ENCODE results near the gene SOS1. TPM values are rescaled to one million over a fixed set of nuclear protein-coding genes. Genes with fewer than 3 reads are reported as not detected.
A peak's percentile ranks its signal among the peaks of the same experiment; 100 is the strongest.
"Not testable (repeated sequence)": the region's sequence is repeated elsewhere in the genome, so short reads cannot be mapped to it uniquely, and the experiment has no call there.

The SOS1 gene
- total RNA-seq, 1 donor from 2014 or later = 28.5 TPM

- no peaks in the 10 kb centered on the region for H3K79me2 ChIP-seq (ENCODE audit: low read depth)
- DNase-seq (ENCODE audit: low spot score) = peak; percentile 3
- no peak overlapping the region for H2AFZ ChIP-seq (replicated peaks)
- no peaks in the 10 kb centered on the region for H3K4me1 ChIP-seq
- H3K9ac ChIP-seq = no peak overlapping the region
- no peak for TF ChIP-seq EZH2 (IDR thresholded peaks at IDR 0.05)
- TF ChIP-seq CTCF (IDR thresholded peaks at IDR 0.05) = no peak
- TF ChIP-seq EZH2phosphoT487 (IDR thresholded peaks at IDR 0.05) = no peak
- no peaks in the 10 kb centered on the region for H3F3A ChIP-seq (ENCODE audit: low read depth)
- Mint-ChIP-seq H3K4me3 (no peak overlapping the region), H3K36me3 (no peaks in the 10 kb centered on the region), H3K9me3 (no peaks in the 10 kb centered on the region), H3K27me3 (ENCODE audit: insufficient read depth, low read depth) (peaks cover 2% of the 10 kb centered on the region), H3K4me1 (no peaks in the 10 kb centered on the region), H3K27ac (no peak overlapping the region)
- H3K27ac ChIP-seq = no peak overlapping the region
- H3K27me3 ChIP-seq = no peaks in the 10 kb centered on the region
- no peak overlapping the region for H3K4me3 ChIP-seq
- H3K36me3 ChIP-seq = no peaks in the 10 kb centered on the region
- no peak overlapping the region for H3K4me2 ChIP-seq
- H3K9me3 ChIP-seq (ENCODE audit: low read depth) = no peaks in the 10 kb centered on the region
- H4K20me1 ChIP-seq (ENCODE audit: low read depth) = no peaks in the 10 kb centered on the region
Measured at GRCh38 chr2:39141334-39142271, 20.8 kb upstream of the SOS1 start.

- not testable (repeated sequence) for H3K27ac ChIP-seq; H3K9me3 Mint-ChIP-seq; H3K27me3 Mint-ChIP-seq (ENCODE audit: insufficient read depth, low read depth)
Measured at GRCh38 chr2:39140948-39141333, 20.1 kb upstream of the SOS1 start.

GRCh38 chr2:39140322-39140847 lies 19.5 kb upstream of the SOS1 start:
- Mint-ChIP-seq H3K36me3 (no peaks in the 10 kb centered on the region), H3K9me3 (peaks cover 2% of the 10 kb centered on the region), H3K27ac (no peak overlapping the region), H3K27me3 (ENCODE audit: insufficient read depth, low read depth) (peaks cover 5% of the 10 kb centered on the region), H3K4me1 (peaks cover 2% of the 10 kb centered on the region), H3K4me3 (no peak overlapping the region)
- Histone ChIP-seq H2AFZ (replicated peaks) (no peak overlapping the region), H3F3A (ENCODE audit: low read depth) (no peaks in the 10 kb centered on the region), H3K9ac (no peak overlapping the region), H3K36me3 (no peaks in the 10 kb centered on the region), H3K9me3 (ENCODE audit: low read depth) (no peaks in the 10 kb centered on the region), H3K4me1 (no peaks in the 10 kb centered on the region), H3K79me2 (ENCODE audit: low read depth) (no peaks in the 10 kb centered on the region), H3K27ac (no peak overlapping the region), H3K27me3 (no peaks in the 10 kb centered on the region), H3K4me3 (no peak overlapping the region), H3K4me2 (no peak overlapping the region), H4K20me1 (ENCODE audit: low read depth) (no peaks in the 10 kb centered on the region)
- DNase-seq (ENCODE audit: low spot score) = no peak
- TF ChIP-seq EZH2phosphoT487 (IDR thresholded peaks at IDR 0.05) = no peak
- no peak for TF ChIP-seq EZH2 (IDR thresholded peaks at IDR 0.05)
- no peak for TF ChIP-seq CTCF (IDR thresholded peaks at IDR 0.05)

More at GRCh38 chr2:39140948-39141333, 20.1 kb upstream of the SOS1 start:
- not testable (repeated sequence) for H3K4me3 Mint-ChIP-seq; H4K20me1 ChIP-seq (ENCODE audit: low read depth); H3K9ac ChIP-seq; H3K4me3 ChIP-seq; H3K36me3 Mint-ChIP-seq; H3K79me2 ChIP-seq (ENCODE audit: low read depth); H3K9me3 ChIP-seq (ENCODE audit: low read depth); H2AFZ ChIP-seq (replicated peaks); H3K4me1 Mint-ChIP-seq; H3K4me1 ChIP-seq; DNase-seq (ENCODE audit: low spot score); H3F3A ChIP-seq (ENCODE audit: low read depth); H3K27me3 ChIP-seq; H3K4me2 ChIP-seq; H3K27ac Mint-ChIP-seq; H3K36me3 ChIP-seq

All from neural progenitor cell (in vitro differentiated cells).